Fibroblast of lung (primary cell): Measurements from ENCODE around the gene DNAJA4. TPM values are rescaled to one million over a fixed set of nuclear protein-coding genes. Genes with fewer than 3 reads are reported as not detected.

Source experiments
- DNase-seq, 2 donors: peaks; one replicate each; pipeline versions ENCODE4 v3.0.0 to v3.0.0-alpha.2; 2010; ENCODE audit warnings: low read depth in 2 of 2
- H2AFZ ChIP-seq: 2 replicates; pipeline ENCODE4 v1.5.1; 2012; ENCODE audit warnings: low read length, control low read depth, inconsistent platforms
- H3K27ac ChIP-seq: 2 replicates; pipeline ENCODE4 v1.5.1; 2011; ENCODE audit warnings: low read length, control low read depth; ENCODE audit not compliant: insufficient read depth
- H3K27me3 ChIP-seq: 2 replicates; pipeline ENCODE4 v1.5.1; 2011; ENCODE audit warnings: mild to moderate bottlenecking, low read length; ENCODE audit not compliant: control insufficient read depth, insufficient read depth
- H3K36me3 ChIP-seq: 2 replicates; pipeline ENCODE4 v1.5.1; 2011; ENCODE audit warnings: low read length; ENCODE audit not compliant: control insufficient read depth, insufficient read depth
- H3K4me1 ChIP-seq: 2 replicates; pipeline ENCODE4 v1.5.1; 2011; ENCODE audit warnings: low read length; ENCODE audit not compliant: control insufficient read depth, insufficient read depth; ENCODE audit errors: extremely low read depth
- H3K4me2 ChIP-seq: 2 replicates; pipeline ENCODE4 v1.5.1; 2011; ENCODE audit warnings: low read length, control low read depth; ENCODE audit not compliant: insufficient read depth; ENCODE audit errors: extremely low read depth
- H3K4me3 ChIP-seq, 4 experiments: fragments of 200-600 bp in 1 of 4; sonication (generic) in 1 of 4; replicated peaks in 1 of 4; 2 replicates each; pipeline ENCODE4 v1.5.1; 2011 to 2016; ENCODE audit warnings: low read length in 4 of 4, low read depth in 3 of 4, mild to moderate bottlenecking in 3 of 4, control low read depth in 2 of 4, inconsistent platforms in 1 of 4, mixed read lengths in 1 of 4; ENCODE audit not compliant: insufficient read depth in 1 of 4; ENCODE audit errors: control extremely low read depth in 1 of 4
- H3K79me2 ChIP-seq: 2 replicates; pipeline ENCODE4 v1.5.1; 2012; ENCODE audit warnings: mild to moderate bottlenecking, low read length, inconsistent platforms; ENCODE audit not compliant: control insufficient read depth, insufficient read depth
- H3K9ac ChIP-seq: 2 replicates; pipeline ENCODE4 v1.5.1; 2011; ENCODE audit warnings: mild to moderate bottlenecking, low read length, control low read depth; ENCODE audit not compliant: insufficient read depth
- H3K9me3 ChIP-seq: 2 replicates; pipeline ENCODE4 v1.5.1; 2012; ENCODE audit warnings: low read depth, low read length; ENCODE audit not compliant: control insufficient read depth, insufficient read depth
- H4K20me1 ChIP-seq: 2 replicates; pipeline ENCODE4 v1.5.1; 2011; ENCODE audit warnings: low read length; ENCODE audit not compliant: control insufficient read depth, insufficient read depth; ENCODE audit errors: extremely low read depth
- CTCF ChIP-seq, 2 donors: IDR thresholded peaks in 1 of 2; conservative IDR thresholded peaks in 1 of 2; 1 replicate in 1 of 2; 2 replicates in 1 of 2; pipeline ENCODE4 v1.5.1; 2011 to 2012; ENCODE audit warnings: low read length in 2 of 2, control low read depth in 1 of 2, inconsistent platforms in 1 of 2, low read depth in 1 of 2, mild to moderate bottlenecking in 1 of 2
- EZH2 ChIP-seq: IDR thresholded peaks from 2 replicates; pipeline ENCODE4 v1.5.1; 2012; ENCODE audit warnings: low read length, control low read depth, mild to moderate bottlenecking; ENCODE audit errors: missing control alignments
- polyA plus RNA-seq, 2 donors: library from polyadenylated mRNA; depleted of rRNA in 1 of 2; stranded (reverse) in 1 of 2; unstranded in 1 of 2; fragments of >200 nt; gene quantifications; 2 replicates each; pipeline ENCODE4 v1.2.1, GENCODE V29; 2011 to 2012; ENCODE audit warnings: missing spikeins in 1 of 2
- total RNA-seq: library from RNA; depleted of rRNA; stranded (reverse); fragments of >200 nt; gene quantifications from 2 replicates; pipeline ENCODE4 v1.2.1, GENCODE V29; 2014

Gene DNAJA4
- total and polyA plus RNA-seq, 2 donors (not counting 1 experiment from before 2014, with no cell fraction given) = 2.3 to 7.9 TPM

- H3K4me3 ChIP-seq = no peak overlapping the region
Measured at GRCh38 chr15:78311292-78311691, 46.9 kb downstream of the DNAJA4 start.

GRCh38 chr15:78312536-78312935 lies 48.2 kb downstream of the DNAJA4 start:
- Histone ChIP-seq H3K27ac (no peak overlapping the region), H4K20me1 (no peaks in the 10 kb centered on the region), H3K9ac (no peak overlapping the region), H2AFZ (no peak overlapping the region), H3K9me3 (no peaks in the 10 kb centered on the region), H3K36me3 (no peaks in the 10 kb centered on the region), H3K4me1 (no peaks in the 10 kb centered on the region), H3K27me3 (no peaks in the 10 kb centered on the region), H3K4me3 (no peak overlapping the region), H3K79me2 (no peaks in the 10 kb centered on the region), H3K4me2 (no peak overlapping the region)
- TF ChIP-seq CTCF (conservative IDR thresholded peaks at IDR 0.05 in 1 of 2, IDR thresholded peaks at IDR 0.05 in 1 of 2; ENCODE audit: low read depth in 1 of 2, low read length in 2 of 2) (no peak), EZH2 (no peak)
- no peak for DNase-seq

More at GRCh38 chr15:78311292-78311691, 46.9 kb downstream of the DNAJA4 start:
- Histone ChIP-seq H2AFZ (no peak overlapping the region), H4K20me1 (no peaks in the 10 kb centered on the region), H3K27ac (no peak overlapping the region), H3K9me3 (no peaks in the 10 kb centered on the region), H3K9ac (no peak overlapping the region), H3K36me3 (no peaks in the 10 kb centered on the region), H3K79me2 (no peaks in the 10 kb centered on the region), H3K27me3 (no peaks in the 10 kb centered on the region), H3K4me2 (no peak overlapping the region), H3K4me1 (peaks cover 3% of the 10 kb centered on the region)
- no peak for DNase-seq
- no peak for TF ChIP-seq EZH2
- no peak for TF ChIP-seq CTCF (conservative IDR thresholded peaks at IDR 0.05 in 1 of 2, IDR thresholded peaks at IDR 0.05 in 1 of 2; ENCODE audit: low read depth in 1 of 2, low read length in 2 of 2)

GRCh38 chr15:78312957-78313356 lies 48.6 kb downstream of the DNAJA4 start:
- Histone ChIP-seq H3K36me3 (no peaks in the 10 kb centered on the region), H4K20me1 (no peaks in the 10 kb centered on the region), H3K27me3 (no peaks in the 10 kb centered on the region), H2AFZ (no peak overlapping the region), H3K79me2 (no peaks in the 10 kb centered on the region), H3K9ac (no peak overlapping the region), H3K4me1 (no peaks in the 10 kb centered on the region), H3K4me2 (no peak overlapping the region), H3K9me3 (no peaks in the 10 kb centered on the region), H3K4me3 (no peak overlapping the region), H3K27ac (no peak overlapping the region)
- DNase-seq = no peak
- TF ChIP-seq EZH2 (no peak), CTCF (conservative IDR thresholded peaks at IDR 0.05 in 1 of 2, IDR thresholded peaks at IDR 0.05 in 1 of 2; ENCODE audit: low read depth in 1 of 2, low read length in 2 of 2) (no peak)
